GM18505 (cell line): ENCODE data around the gene EFCAB11.

Experiments used
- ATAC-seq: cut with Tn5 transposase; IDR thresholded peaks from one replicate; pipeline ENCODE4 v1.9.1; 2021; ENCODE audit not compliant: unreplicated experiment
- POLR2A ChIP-seq: IDR thresholded peaks from 4 replicates; pipeline ENCODE4 v1.6.1; 2011; ENCODE audit warnings: borderline replicate concordance; ENCODE audit not compliant: insufficient read depth, insufficient read length; ENCODE audit errors: extremely low read depth

EFCAB11 gene

DNA sequence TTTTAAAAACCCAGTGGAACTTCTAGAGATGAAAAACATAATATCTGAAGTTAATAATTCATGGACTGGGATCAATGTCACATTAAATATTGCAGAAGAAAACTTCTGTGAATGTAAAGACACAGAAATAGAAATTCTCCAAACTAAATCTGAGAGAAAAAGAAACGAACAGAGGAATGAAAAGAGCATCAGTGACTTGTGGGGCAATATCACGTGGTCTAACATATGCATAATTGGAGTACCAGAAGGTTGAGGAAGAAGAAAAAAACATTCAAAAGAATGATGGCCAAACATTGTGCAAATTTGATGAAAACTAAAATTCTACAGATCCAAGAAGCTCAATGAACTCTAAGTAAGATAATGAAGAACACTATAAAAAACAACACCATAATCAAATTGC is 130.8 kb downstream of the EFCAB11 start:
- no peak for ATAC-seq
- TF ChIP-seq POLR2A, result no peak

DNA sequence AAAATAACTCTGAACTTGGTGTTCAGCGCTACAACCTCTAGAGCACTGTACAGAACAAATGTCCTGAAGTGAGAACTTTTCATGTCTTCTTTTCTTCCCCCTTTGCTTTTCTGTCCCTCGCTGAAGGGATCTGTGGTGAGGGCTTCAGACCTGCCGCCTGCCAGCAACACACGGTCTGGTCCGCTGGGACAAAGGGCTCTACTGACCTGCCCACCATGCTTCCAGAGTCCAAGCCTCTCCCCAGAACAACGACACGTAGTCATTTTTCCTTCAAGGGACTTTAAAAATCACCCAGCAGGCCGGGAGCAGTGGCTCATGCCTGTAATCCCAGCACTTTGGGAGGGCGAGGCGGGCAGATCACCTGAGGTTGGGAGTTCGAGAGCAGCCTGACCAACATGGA is 140.4 kb downstream of the EFCAB11 start:
- ATAC-seq, result no peak
- TF ChIP-seq POLR2A, result no peak

DNA sequence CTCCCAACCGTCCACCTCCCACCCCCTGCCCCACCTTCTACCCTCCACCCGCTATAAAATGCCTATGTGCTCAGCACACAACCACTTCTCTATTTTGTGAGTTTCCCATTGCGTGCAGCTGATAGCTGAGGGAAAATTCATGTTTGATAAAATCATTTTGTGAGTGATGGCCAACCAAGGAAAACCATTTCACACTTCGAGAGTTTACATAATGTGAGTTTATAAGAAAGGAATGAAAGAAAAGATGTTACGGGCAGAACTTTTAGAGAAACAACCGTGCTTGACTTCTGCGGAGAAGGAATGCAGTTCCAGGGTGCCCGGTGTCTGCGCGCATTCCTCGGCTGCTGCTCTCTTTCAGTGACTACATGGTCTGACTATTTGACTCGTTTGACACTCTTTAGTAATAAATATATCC is 140.9 kb downstream of the EFCAB11 start:
- no peak for ATAC-seq
- no peak for TF ChIP-seq POLR2A

DNA sequence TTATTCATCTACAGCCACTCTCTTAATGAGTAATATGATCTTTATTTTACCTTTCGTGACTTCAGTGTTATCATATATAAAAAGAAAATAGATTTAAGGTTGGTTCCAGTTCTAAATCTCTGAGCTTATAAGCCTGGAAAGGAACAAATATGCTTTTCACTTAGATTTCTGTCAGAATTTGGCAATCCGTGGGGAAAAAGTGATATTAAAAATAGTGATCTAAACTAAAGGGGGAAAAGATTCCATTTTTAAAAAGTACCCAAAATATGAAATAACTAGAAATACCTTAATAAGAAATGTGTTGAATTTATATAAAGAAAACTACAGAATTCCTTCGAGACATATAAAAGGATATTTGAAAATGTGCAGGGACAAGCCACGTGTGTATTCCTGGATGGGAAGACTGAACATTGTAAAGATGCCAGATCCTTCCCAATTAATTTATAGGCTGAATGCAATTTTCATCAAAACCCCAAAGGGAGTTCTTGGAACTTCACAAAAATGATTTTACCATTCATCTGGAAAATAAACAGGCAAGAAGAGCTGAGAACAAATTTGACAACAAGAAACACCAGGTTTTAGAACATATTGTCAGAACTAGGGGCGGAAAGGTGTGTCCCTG is 142.5 kb downstream of the EFCAB11 start:
- TF ChIP-seq POLR2A, result no peak

DNA sequence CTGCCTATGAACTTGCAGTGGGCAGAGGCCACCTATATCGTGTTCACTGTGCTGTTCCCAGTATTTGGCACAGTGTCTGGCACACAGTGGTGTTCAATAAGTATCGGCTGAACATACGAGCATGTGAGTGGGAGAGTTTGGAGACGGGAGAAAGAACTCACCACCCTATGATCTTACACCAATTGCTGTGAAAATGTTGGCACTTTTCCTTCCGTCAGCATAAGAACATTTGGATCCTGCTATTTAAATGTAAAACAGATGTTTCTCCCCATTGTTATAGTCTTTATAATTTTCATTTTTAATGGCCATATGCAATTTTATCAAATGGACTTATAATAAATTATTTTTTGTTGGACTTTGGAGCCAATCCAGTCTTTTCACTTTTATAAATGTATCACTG is 144.4 kb downstream of the EFCAB11 start:
- TF ChIP-seq POLR2A, result no peak

More for the DNA sequence above, 142.5 kb downstream of the EFCAB11 start:
- no peak for ATAC-seq

DNA sequence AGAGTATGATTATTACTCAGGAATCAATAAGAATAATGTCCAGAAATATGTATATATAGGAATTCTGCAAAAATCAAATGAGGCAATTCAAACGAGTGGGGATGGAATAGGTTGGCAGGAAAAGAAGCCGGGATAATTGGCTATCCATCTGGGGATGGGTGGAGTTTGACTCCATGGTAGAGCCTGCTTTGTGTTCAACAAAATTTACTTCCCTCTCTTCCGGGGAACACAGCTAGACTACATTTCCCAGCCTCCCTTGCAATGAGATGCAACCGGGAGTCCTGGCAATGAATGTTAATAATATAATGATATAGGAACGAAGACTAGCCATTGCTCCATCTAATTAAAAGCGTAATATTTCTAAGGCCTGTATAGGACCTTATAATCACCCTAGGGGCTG is 146.6 kb downstream of the EFCAB11 start:
- no peak for ATAC-seq
- TF ChIP-seq POLR2A, result no peak

More for the DNA sequence above, 144.4 kb downstream of the EFCAB11 start:
- no peak for ATAC-seq

DNA sequence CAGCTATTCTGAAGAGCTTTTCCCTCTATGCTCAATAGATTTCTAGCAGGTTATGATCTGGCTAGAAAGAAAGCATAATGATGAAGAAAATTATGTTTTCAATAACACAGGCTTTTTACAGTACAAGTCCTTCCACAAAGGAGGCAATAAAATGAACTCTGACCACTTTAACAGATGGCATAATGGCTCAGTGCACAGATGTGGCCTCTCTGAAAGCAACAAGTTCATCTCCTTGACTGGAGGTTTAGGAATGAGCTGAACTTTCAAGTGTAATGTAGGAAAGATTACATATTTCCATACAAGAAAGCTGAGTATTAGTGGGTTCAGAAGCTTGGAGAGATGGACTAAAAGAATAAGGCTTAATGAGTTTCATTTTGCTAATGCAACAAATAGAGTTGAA is 147.4 kb downstream of the EFCAB11 start:
- TF ChIP-seq POLR2A, result no peak
- no peak for ATAC-seq

DNA sequence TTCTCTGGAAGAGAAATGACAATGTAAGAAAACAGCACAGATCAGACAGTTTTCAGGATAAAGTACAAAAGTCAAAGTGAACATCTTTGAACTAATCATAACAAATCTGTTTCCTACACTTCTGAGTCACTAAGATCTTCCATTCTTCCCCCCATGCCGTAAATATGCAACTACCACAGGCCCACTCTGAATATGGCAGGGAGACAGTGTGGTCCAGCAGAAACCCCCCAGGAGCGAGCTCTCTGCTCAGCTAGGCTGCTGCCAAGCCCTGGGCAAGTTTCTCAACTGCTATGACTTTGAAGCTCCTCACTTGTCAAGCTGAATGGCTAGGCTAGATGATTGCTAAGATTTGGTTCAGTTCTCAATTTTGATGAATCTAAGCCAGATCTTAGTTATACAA is 148.1 kb downstream of the EFCAB11 start:
- ATAC-seq, result no peak
- TF ChIP-seq POLR2A, result no peak

DNA sequence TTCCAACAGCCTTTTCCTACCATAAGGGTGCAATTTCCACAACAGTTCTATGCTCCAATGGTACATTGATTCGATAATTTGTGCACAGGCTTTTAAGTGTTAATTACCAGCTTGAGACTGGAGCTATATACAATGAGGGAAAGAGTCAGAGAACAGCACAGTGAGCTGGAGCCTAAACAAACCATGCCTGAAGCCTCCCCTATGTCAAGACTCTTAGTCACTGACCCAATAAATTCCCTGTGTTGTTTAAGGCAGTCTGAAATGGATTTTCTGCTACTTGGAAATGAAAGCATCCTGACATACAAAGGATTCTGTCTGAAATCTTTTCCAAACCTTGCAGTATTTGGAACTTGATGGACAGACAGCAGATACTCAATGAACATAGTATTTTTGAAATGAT is 149.0 kb downstream of the EFCAB11 start:
- no peak for ATAC-seq
- no peak for TF ChIP-seq POLR2A

DNA sequence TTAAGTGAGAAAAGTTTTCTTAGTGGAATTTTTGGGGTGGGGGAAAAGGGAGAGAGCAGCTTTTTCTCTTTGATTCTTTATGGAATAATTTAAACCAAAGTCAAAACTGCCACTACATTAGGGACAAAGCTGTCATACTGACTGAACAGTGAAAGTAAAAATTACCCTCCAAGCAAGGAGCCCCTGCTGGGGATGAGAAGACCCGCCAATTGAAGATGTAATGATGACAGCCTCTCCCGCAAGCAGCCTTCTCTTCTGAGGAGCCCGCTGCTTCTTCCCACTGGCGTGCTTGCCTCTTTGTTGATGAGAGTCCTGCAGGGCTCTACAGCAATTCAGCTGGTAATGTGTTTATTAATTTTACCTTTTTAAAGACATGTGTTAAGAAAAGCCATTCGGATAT is 151.0 kb downstream of the EFCAB11 start:
- ATAC-seq, result no peak
- no peak for TF ChIP-seq POLR2A

DNA sequence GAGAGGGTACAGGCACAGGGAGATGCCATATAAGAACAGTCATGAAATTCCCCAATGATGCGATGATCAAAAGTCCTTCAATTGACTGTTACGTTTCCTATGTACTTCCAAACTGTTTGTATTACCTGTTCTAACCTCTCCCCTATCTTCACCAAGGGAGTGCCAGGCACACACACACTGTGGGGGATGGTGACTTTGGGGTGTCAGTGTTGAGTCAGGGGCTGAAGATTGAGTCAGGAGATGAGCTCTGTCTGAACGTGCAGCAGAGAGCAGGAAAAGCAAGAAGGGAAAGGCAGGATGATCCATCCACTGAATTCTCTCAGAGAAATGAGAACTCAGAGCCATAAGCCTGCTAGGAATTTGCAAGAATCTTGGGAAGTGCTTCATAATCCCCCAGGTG is 153.4 kb downstream of the EFCAB11 start:
- no peak for ATAC-seq
- no peak for TF ChIP-seq POLR2A

DNA sequence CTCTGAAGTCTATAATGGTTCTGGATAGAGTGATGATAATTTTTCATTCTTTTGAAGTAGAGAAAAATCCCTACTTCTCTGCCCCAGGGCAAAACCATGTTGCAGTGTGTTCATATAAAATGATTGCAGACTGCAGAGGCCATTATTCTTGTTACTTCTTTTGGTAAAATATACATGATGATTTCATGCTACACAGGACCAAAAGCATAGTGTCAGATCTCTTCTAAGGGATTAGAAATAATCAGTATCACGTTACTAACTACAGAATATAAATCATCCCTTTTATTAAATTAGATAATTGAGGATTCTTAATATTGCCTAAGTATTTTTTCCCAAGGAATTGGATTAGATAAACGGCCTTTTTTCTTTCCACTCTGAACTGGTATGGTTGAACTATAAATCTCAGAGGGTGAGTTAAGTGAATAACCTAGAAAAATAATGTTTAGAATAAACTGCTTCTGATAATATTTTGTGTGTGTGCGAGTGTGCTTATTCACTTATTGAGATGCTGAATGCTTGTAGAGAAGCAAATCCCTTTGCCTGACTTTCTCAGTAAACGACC is 156.2 kb downstream of the EFCAB11 start:
- no peak for ATAC-seq

DNA sequence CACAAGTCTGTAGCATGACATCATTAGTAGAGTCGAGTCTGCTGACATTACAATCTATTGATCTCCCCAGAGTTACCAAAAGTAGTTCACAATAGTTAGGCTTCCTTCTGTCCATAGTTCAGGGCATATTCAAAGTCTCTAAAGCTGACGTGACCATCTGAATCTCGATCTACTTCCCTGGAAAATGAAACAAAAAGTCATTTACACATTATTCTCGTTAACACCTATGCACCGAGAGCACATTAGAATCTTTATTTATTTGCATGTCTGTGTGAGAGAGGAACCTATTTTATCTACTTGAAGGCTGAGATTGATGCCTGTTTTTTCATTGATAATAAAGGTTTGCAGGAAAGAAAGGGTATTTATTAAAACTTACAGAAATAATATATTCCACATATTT is 157.4 kb downstream of the EFCAB11 start:
- ATAC-seq, result no peak
- no peak for TF ChIP-seq POLR2A

More for the DNA sequence above, 156.2 kb downstream of the EFCAB11 start:
- TF ChIP-seq POLR2A, result no peak

DNA sequence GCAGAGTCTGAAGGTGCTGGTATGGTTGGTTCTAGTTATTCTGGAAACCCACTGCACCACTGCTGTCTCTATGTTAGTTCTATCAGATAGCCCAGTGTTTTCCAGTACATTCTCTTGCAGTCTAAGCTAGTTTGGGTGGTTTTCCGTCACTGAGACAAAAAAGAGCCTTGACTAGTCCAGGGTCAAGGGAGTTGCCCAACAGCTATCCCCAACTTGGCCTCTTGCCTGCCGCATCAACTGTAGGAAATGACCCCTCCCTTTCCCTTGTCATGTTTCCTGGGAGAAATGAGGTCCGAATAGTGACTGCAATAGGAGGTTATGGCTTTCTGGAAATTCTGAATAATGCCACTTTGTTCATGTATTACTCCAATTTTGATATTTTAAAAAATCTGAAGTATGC is 160.4 kb downstream of the EFCAB11 start:
- no peak for TF ChIP-seq POLR2A
- no peak for ATAC-seq

DNA sequence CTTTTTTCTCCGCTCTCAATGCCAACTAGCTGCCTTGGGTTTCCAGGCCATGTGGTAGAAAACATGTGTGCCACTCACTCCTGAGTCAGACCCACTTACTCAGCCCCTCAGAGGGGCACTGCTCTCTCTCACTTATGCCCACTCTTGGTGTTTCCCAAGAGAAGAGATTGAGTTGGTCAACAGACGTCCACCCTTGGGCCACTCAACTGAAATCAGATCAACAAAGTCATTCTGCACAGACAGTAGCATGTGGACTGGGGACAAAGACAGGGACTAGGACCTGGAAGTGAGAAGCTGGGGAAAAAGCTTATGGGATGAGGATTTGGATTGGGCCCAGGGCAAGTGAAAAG is 161.2 kb downstream of the EFCAB11 start:
- no peak for TF ChIP-seq POLR2A
- ATAC-seq, result no peak
